CD4-positive, alpha-beta T cell treated with Interferon alpha-2 for 1 hour (primary cell): ENCODE data around the gene NTN1.

Source experiments
- DNase-seq, 2 donors: peaks; one replicate each; pipeline ENCODE4 v3.0.0-alpha.2; 2020 to 2022

NTN1 gene

GRCh38 chr17:9200699-9201359, 179.5 kb downstream of the NTN1 start:
- DNase-seq, result no peak

- no peak for DNase-seq
Measured at GRCh38 chr17:9202532-9202931, 181.2 kb downstream of the NTN1 start.

DNA sequence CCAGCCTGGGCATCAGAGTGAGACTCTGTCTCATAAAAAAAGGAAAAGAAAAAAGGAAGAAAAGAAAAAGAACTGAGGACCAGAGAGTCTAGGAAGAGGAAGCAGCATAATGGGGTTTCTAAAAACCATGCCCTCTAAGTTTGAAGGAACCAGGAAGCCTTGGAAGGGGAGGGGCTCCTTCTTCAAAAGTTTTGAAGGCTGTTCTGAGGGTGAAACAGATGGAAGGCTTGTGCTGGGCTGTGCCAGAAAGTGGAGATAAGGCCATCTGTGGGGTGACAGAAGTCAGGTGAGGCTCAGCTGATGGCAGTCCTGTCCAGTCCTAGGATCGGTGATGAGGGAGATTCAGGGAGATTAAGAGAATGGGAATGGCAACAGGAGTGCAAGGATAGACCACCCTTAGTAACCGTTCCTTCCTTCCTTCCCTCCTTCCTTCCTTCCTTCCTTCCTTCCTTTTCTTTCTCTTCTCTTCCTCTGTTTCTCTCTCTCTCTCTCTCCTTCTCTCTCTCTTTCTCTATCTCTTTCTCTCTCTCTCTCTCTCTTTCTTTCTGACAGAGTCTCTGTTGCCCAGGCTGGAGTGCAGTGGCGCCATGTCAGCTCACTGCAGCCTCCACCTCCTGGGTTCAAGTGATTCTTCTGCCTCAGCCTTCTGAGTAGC, 182.6 kb downstream of the NTN1 start:
- DNase-seq, result no peak

GRCh38 chr17:9204637-9205329, 183.5 kb downstream of the NTN1 start:
- DNase-seq, result no peak

DNA sequence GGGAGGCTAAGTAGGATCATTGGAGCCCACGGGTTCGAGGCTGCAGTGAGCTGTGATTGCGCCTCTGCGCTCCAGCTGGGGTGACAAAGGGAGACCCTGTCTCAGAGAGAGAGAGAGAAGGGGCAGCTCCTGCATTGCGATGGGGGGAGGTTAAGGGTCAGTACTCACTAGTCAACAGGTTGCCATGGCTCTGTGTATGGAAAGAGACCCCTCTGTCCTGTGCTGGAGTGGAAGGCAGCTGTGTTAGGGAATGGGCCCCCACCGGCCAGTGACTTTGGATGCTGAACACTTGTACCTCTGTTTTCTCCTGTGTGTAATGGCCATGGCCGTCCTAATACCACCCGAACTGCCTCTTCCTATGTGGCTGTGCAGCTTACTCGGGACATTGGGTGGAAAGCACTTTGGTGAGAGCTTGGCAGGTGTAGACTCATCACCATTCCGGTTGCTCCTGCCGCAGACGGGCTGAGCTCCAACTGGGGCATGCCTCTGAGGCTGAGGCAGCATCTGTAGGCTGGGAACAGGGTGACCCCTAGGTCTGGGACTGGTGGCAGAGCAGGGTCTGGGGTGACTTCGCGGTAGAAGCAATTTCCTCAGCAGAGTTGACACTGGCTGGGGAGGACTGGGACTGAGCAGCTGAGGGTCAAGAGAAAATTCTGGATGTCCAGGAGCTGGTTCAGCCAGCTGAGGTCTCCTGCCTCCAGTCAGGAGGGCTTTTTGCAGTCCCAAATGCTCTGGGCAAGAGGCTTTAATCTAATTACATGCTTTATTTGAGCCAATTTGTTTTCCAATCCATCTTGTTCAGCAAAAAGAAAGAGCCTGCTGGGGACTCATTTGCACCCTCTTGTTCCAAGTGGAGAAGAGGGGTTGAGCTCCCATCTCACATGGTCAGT, 184.5 kb downstream of the NTN1 start:
- DNase-seq, result no peak

- no peak for DNase-seq
Measured at GRCh38 chr17:9206410-9206703, 185.0 kb downstream of the NTN1 start.

GRCh38 chr17:9206741-9207332, 185.5 kb downstream of the NTN1 start:
- no peak for DNase-seq

- no peak for DNase-seq
Measured at GRCh38 chr17:9208381-9209105, 187.2 kb downstream of the NTN1 start.

DNA sequence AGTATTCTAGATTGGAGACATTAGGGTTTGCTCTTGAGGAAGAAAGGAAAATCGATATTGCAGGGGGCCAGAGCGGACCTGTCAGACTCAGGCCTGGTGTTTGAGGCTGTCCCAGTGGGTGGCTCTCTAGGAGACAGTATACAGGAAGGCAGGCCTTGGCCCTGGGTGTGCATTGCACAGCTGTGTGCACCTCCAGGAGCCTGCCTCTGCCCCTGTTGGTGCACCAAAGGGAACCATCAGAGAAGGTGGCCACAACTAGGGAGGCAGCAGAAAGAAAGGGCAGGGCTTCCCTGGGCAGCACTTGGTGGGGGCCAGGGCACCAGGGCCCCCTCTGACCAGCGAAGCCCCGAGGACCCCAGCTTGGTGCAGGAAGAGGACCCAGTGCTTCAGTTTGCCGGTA, 188.0 kb downstream of the NTN1 start:
- DNase-seq, result no peak

- no peak for DNase-seq
Measured at GRCh38 chr17:9209781-9210370, 188.6 kb downstream of the NTN1 start.

- DNase-seq, result no peak
Measured at GRCh38 chr17:9211133-9211765, 189.9 kb downstream of the NTN1 start.

DNA sequence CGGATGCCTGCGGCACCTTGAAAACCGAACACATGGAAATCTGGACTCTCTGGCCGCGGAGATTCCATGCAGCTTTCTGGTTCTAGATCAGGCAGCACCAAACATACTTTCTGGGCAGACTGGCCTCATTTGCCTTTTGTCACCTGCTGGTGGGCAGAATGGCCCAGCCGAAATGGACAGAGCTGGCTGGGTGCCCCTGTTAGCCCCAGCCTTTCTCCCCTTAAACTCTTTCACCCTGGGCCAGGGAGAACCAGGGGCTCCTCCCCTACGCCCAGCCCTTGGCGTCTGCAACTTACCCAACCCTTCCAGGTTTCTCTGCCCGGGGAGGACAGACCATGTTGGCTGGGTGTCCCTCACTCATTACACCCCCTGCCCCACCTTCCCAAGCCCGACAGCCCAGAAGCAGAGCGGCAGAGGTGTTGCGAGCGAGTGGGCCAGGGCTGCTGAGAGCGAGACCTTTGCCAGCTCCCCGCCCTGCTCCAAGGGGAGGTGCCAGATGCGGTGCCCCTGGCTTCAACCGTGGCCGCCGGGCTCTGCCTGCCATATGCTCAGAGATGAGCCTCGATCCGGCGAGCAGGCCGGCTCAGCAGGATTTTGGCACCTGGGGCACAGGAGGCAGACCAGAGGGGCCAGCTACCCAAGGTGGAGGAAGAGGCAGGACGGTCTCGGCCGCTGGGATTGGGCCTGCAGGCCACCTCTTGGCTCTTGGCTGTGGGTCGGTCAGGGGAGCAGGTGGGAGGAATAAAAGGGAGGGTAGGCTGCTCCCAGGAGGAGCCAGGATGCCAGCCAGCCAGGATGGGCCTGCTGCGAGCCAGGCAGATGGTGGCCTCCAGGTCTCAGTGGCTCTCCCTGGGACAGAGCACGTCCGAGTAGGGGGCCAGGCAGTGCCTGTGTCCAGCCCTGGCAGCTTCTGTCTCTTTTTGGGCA, 191.3 kb downstream of the NTN1 start:
- no peak for DNase-seq

GRCh38 chr17:9213303-9213640, 192.0 kb downstream of the NTN1 start:
- no peak for DNase-seq

- DNase-seq, result no peak
Measured at GRCh38 chr17:9215465-9215864, 194.2 kb downstream of the NTN1 start.

GRCh38 chr17:9217151-9218056, 196.1 kb downstream of the NTN1 start:
- no peak for DNase-seq

GRCh38 chr17:9218064-9218635, 196.8 kb downstream of the NTN1 start:
- no peak for DNase-seq

DNA sequence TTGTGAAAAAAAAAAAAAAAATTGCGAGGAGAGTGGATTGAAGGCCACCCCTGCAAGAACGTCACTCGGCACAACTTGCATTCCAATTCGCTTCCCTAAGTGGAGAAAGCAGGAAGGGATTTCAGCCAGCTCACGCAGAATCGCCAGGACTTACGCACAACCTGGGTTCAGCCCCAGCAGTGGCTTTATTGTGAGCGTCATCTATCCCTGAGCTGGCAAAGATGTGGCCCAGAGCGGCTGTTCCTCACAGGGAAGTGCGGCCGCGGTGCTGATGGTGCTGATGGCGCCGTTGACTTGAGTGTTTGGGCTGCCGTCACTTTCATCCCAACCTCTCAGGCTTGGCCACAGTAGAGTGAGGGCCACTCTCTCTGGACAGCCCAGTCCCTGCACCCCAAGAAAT, 197.6 kb downstream of the NTN1 start:
- DNase-seq, result no peak

GRCh38 chr17:9219631-9220397, 198.5 kb downstream of the NTN1 start:
- DNase-seq, result no peak
